Skeletal muscle satellite cell (primary cell): Measurements from ENCODE around the gene CAMTA1.
"Not testable (repeated sequence)": the region's sequence is repeated elsewhere in the genome, so short reads cannot be mapped to it uniquely, and the experiment has no call there.

ENCODE experiments used
- H3K27me3 ChIP-seq: 2 replicates; pipeline ENCODE4 v1.7.0; 2013; ENCODE audit warnings: low read length; ENCODE audit not compliant: control insufficient read depth, insufficient read depth
- H3K36me3 ChIP-seq: 2 replicates; pipeline ENCODE4 v1.7.0; 2013; ENCODE audit warnings: mild to moderate bottlenecking, control low read depth, low read length; ENCODE audit not compliant: insufficient read depth
- H3K4me1 ChIP-seq: 2 replicates; pipeline ENCODE4 v1.7.0; 2013; ENCODE audit warnings: low read length; ENCODE audit not compliant: control insufficient read depth, insufficient read depth
- H3K4me2 ChIP-seq: 2 replicates; pipeline ENCODE4 v1.7.0; 2013; ENCODE audit warnings: mild to moderate bottlenecking, low read length
- H3K4me3 ChIP-seq: 2 replicates; pipeline ENCODE4 v1.7.0; 2013; ENCODE audit warnings: low read length
- H3K9ac ChIP-seq: 2 replicates; pipeline ENCODE4 v1.7.0; 2013; ENCODE audit warnings: mild to moderate bottlenecking, low read depth, low read length, moderate library complexity
- H3K9me3 ChIP-seq: replicated peaks from 2 replicates; pipeline ENCODE4 v1.7.0; 2013; ENCODE audit warnings: mild to moderate bottlenecking, control low read depth, low read length

Gene CAMTA1

GRCh38 chr1:7688659-7689058 lies 903.4 kb downstream of the CAMTA1 start:
- no peak overlapping the region for H3K4me2 ChIP-seq
- H3K4me3 ChIP-seq: no peak overlapping the region
- H3K9me3 ChIP-seq: no peaks in the 10 kb centered on the region
- H3K4me1 ChIP-seq: no peaks in the 10 kb centered on the region
- H3K9ac ChIP-seq: no peak overlapping the region
- no peaks in the 10 kb centered on the region for H3K36me3 ChIP-seq
- peaks cover 64% of the 10 kb centered on the region for H3K27me3 ChIP-seq

- not testable (repeated sequence) for H3K9ac ChIP-seq, H3K36me3 ChIP-seq, H3K4me3 ChIP-seq, H3K9me3 ChIP-seq, H3K4me1 ChIP-seq, H3K4me2 ChIP-seq
- peaks cover 61% of the 10 kb centered on the region for H3K27me3 ChIP-seq
Measured at GRCh38 chr1:7689307-7689706, 904.1 kb downstream of the CAMTA1 start.

GRCh38 chr1:7690076-7690475 lies 904.8 kb downstream of the CAMTA1 start:
- no peak overlapping the region for H3K4me3 ChIP-seq
- H3K9me3 ChIP-seq: no peaks in the 10 kb centered on the region
- no peaks in the 10 kb centered on the region for H3K36me3 ChIP-seq
- peaks cover 64% of the 10 kb centered on the region for H3K27me3 ChIP-seq
- H3K9ac ChIP-seq: no peak overlapping the region
- no peak overlapping the region for H3K4me2 ChIP-seq
- H3K4me1 ChIP-seq: no peaks in the 10 kb centered on the region

GRCh38 chr1:7690496-7691182 lies 905.4 kb downstream of the CAMTA1 start:
- no peak overlapping the region for H3K9ac ChIP-seq
- H3K4me3 ChIP-seq: no peak overlapping the region
- no peaks in the 10 kb centered on the region for H3K9me3 ChIP-seq
- H3K4me2 ChIP-seq: no peak overlapping the region
- no peaks in the 10 kb centered on the region for H3K4me1 ChIP-seq
- H3K36me3 ChIP-seq: no peaks in the 10 kb centered on the region
- H3K27me3 ChIP-seq: peaks cover 58% of the 10 kb centered on the region

- H3K9ac ChIP-seq: no peak overlapping the region
- H3K9me3 ChIP-seq: no peaks in the 10 kb centered on the region
- H3K4me1 ChIP-seq: no peaks in the 10 kb centered on the region
- no peak overlapping the region for H3K4me3 ChIP-seq
- H3K27me3 ChIP-seq: peaks cover 50% of the 10 kb centered on the region
- no peak overlapping the region for H3K4me2 ChIP-seq
- H3K36me3 ChIP-seq: no peaks in the 10 kb centered on the region
Measured at GRCh38 chr1:7691576-7691975, 906.3 kb downstream of the CAMTA1 start.

- H3K4me3 ChIP-seq: no peak overlapping the region
- peaks cover 46% of the 10 kb centered on the region for H3K27me3 ChIP-seq
- no peak overlapping the region for H3K9ac ChIP-seq
- H3K9me3 ChIP-seq: no peaks in the 10 kb centered on the region
- H3K36me3 ChIP-seq: no peaks in the 10 kb centered on the region
- no peaks in the 10 kb centered on the region for H3K4me1 ChIP-seq
- H3K4me2 ChIP-seq: no peak overlapping the region
Measured at GRCh38 chr1:7692005-7692404, 906.8 kb downstream of the CAMTA1 start.

GRCh38 chr1:7693037-7693436 lies 907.8 kb downstream of the CAMTA1 start:
- not testable (repeated sequence) for H3K9me3 ChIP-seq, H3K4me1 ChIP-seq, H3K9ac ChIP-seq, H3K4me2 ChIP-seq, H3K4me3 ChIP-seq, H3K36me3 ChIP-seq
- H3K27me3 ChIP-seq: peaks cover 47% of the 10 kb centered on the region

- no peak overlapping the region for H3K9ac ChIP-seq
- H3K4me1 ChIP-seq: no peaks in the 10 kb centered on the region
- H3K27me3 ChIP-seq: peaks cover 48% of the 10 kb centered on the region
- no peak overlapping the region for H3K4me2 ChIP-seq
- no peak overlapping the region for H3K4me3 ChIP-seq
- no peaks in the 10 kb centered on the region for H3K36me3 ChIP-seq
- no peaks in the 10 kb centered on the region for H3K9me3 ChIP-seq
Measured at GRCh38 chr1:7693662-7694061, 908.4 kb downstream of the CAMTA1 start.

GRCh38 chr1:7694600-7695496 lies 909.6 kb downstream of the CAMTA1 start:
- H3K36me3 ChIP-seq: no peaks in the 10 kb centered on the region
- no peak overlapping the region for H3K9ac ChIP-seq
- no peak overlapping the region for H3K4me3 ChIP-seq
- peaks cover 49% of the 10 kb centered on the region for H3K27me3 ChIP-seq
- no peak overlapping the region for H3K4me2 ChIP-seq
- H3K4me1 ChIP-seq: no peaks in the 10 kb centered on the region
- no peaks in the 10 kb centered on the region for H3K9me3 ChIP-seq

GRCh38 chr1:7695497-7696117 lies 910.4 kb downstream of the CAMTA1 start:
- H3K4me1 ChIP-seq: no peaks in the 10 kb centered on the region
- peaks cover 53% of the 10 kb centered on the region for H3K27me3 ChIP-seq
- no peak overlapping the region for H3K4me2 ChIP-seq
- H3K9ac ChIP-seq: no peak overlapping the region
- no peaks in the 10 kb centered on the region for H3K36me3 ChIP-seq
- H3K9me3 ChIP-seq: no peaks in the 10 kb centered on the region
- H3K4me3 ChIP-seq: no peak overlapping the region

GRCh38 chr1:7698641-7699040 lies 913.4 kb downstream of the CAMTA1 start:
- peaks cover 60% of the 10 kb centered on the region for H3K27me3 ChIP-seq
- H3K9me3 ChIP-seq: no peaks in the 10 kb centered on the region
- no peak overlapping the region for H3K9ac ChIP-seq
- H3K4me1 ChIP-seq: no peaks in the 10 kb centered on the region
- no peak overlapping the region for H3K4me2 ChIP-seq
- no peak overlapping the region for H3K4me3 ChIP-seq
- H3K36me3 ChIP-seq: no peaks in the 10 kb centered on the region
